ENCODE results near the gene CNKSR2. TPM values are rescaled to one million over a fixed set of nuclear protein-coding genes. Genes with fewer than 3 reads are reported as not detected.

CNKSR2 gene
- total and polyA plus RNA-seq, 10 of the 15 experiments (the other 5 are each of a cell fraction or from before 2014, with no cell fraction given) = 0.02 to 0.69 (median 0.18) TPM; not detected in 4

- WGBS (ENCODE audit: insufficient coverage, insufficient replicate concordance, low lambda C conversion rate, missing lambda C conversion rate) = 15% methylated on average over 1 of the region's 1 CpG
- in situ Hi-C loops (cut with MboI) = no loop called here
- TF ChIP-seq CBX3 (IDR thresholded peaks at IDR 0.05; ENCODE audit: borderline replicate concordance, low read depth) (no peak), NRF1 (conservative IDR thresholded peaks at IDR 0.05; ENCODE audit: low read depth, low read length) (no peak), TCF7 (IDR thresholded peaks at IDR 0.05; ENCODE audit: borderline replicate concordance) (no peak), SREBF1 (IDR thresholded peaks at IDR 0.05; ENCODE audit: low read length) (no peak), SMAD1 (IDR thresholded peaks at IDR 0.05; ENCODE audit: low read depth, partially characterized antibody) (no peak), BCL3 (IDR thresholded peaks at IDR 0.05; ENCODE audit: borderline replicate concordance, insufficient read depth, low read depth, low read length, poor library complexity, severe bottlenecking) (no peak)
- no peak for DNase-seq (ENCODE audit: low read depth, low spot score)
- Histone ChIP-seq H3K27ac (ENCODE audit: control insufficient read depth, insufficient read depth) (no peak overlapping the region), H3K36me3 (ENCODE audit: control insufficient read depth in 2 of 2, insufficient read depth in 2 of 2, low read length in 1 of 2) (no peaks in the 10 kb centered on the region), H4K20me1 (ENCODE audit: control insufficient read depth, insufficient read depth) (no peaks in the 10 kb centered on the region), H3K9me3 (replicated peaks; ENCODE audit: control insufficient read depth, insufficient read depth, low read length) (no peaks in the 10 kb centered on the region), H3K27me3 (replicated peaks in 1 of 2; ENCODE audit: control insufficient read depth in 2 of 2, insufficient read depth in 2 of 2, low read length in 1 of 2) (no peaks in the 10 kb centered on the region), H3K4me2 (ENCODE audit: control insufficient read depth, insufficient read depth) (no peak overlapping the region), H3K9ac (ENCODE audit: control insufficient read depth, insufficient read depth, low read length) (no peak overlapping the region), H3K79me2 (ENCODE audit: control insufficient read depth, insufficient read depth, low read length) (no peaks in the 10 kb centered on the region), H3K4me1 (ENCODE audit: control insufficient read depth, insufficient read depth, low read length) (no peaks in the 10 kb centered on the region), H3K4me3 (no peak overlapping the region), H2AFZ (ENCODE audit: control insufficient read depth, low read depth, low read length) (no peak overlapping the region)
- no peak for FAIRE-seq
- ChIA-PET POLR2A (no interaction called here), CTCF (no interaction called here), RAD21 (ENCODE audit: unreplicated experiment) (no interaction called here), SMC1A (ENCODE audit: uncharacterized antibody, unreplicated experiment) (no interaction called here)
- ATAC-seq = no peak
- intact Hi-C loops (cut with micrococcal nuclease; ENCODE audit: unreplicated experiment) = no loop called here
- no TSS peak for BruUV-seq (replicated peaks)
Measured at GRCh38 chrX:21437036-21437435, 62.8 kb downstream of the CNKSR2 start.

- H3K9me3 ChIP-seq (replicated peaks; ENCODE audit: control insufficient read depth, insufficient read depth, low read length) = no peaks in the 10 kb centered on the region
- 0% methylated on average over 1 of the region's 1 CpG for WGBS (ENCODE audit: insufficient coverage, insufficient replicate concordance, low lambda C conversion rate, missing lambda C conversion rate)
- peak overlapping the region; percentile 42; the same call in 1 of the 2 replicates for H3K4me2 ChIP-seq (ENCODE audit: control insufficient read depth, insufficient read depth)
- H3K9ac ChIP-seq (ENCODE audit: control insufficient read depth, insufficient read depth, low read length) = no peak overlapping the region
- intact Hi-C loops (cut with micrococcal nuclease; ENCODE audit: unreplicated experiment) = no loop called here
- peak; percentile 1 for DNase-seq (ENCODE audit: low read depth, low spot score)
- RAD21 ChIA-PET (ENCODE audit: unreplicated experiment) = no interaction called here
- no peaks in the 10 kb centered on the region for H3K36me3 ChIP-seq (ENCODE audit: control insufficient read depth in 2 of 2, insufficient read depth in 2 of 2, low read length in 1 of 2)
- in situ Hi-C loops (cut with MboI) = no loop called here
- CTCF ChIA-PET = interaction anchor here (1.0 to 1.4 kb wide), 2 partner anchors 42 to 63 kb away, joined by 3 to 6 read pairs; no protein-coding TSS in a partner anchor
- POLR2A ChIA-PET = no interaction called here
- no peak overlapping the region; the same call in 1 of the 2 replicates for H3K27ac ChIP-seq (ENCODE audit: control insufficient read depth, insufficient read depth)
- H4K20me1 ChIP-seq (ENCODE audit: control insufficient read depth, insufficient read depth) = no peaks in the 10 kb centered on the region
- no peak for FAIRE-seq
- no peak overlapping the region for H3K4me3 ChIP-seq
- no peaks in the 10 kb centered on the region for H3K79me2 ChIP-seq (ENCODE audit: control insufficient read depth, insufficient read depth, low read length)
- ATAC-seq = peak; percentile 86
- H2AFZ ChIP-seq (ENCODE audit: control insufficient read depth, low read depth, low read length) = no peak overlapping the region
- TF ChIP-seq TCF12 (IDR thresholded peaks at IDR 0.05; ENCODE audit: low read depth, low read length) (no peak), SPI1 (IDR thresholded peaks at IDR 0.05; ENCODE audit: borderline replicate concordance, insufficient read depth, low read depth, low read length) (peak; percentile 69), HDGF (IDR thresholded peaks at IDR 0.05) (no peak), KDM1A (IDR thresholded peaks at IDR 0.05; ENCODE audit: borderline replicate concordance) (no peak), ZNF622 (IDR thresholded peaks at IDR 0.05) (no peak), ZBTB40 (IDR thresholded peaks at IDR 0.05; ENCODE audit: borderline replicate concordance) (peak; percentile 21; the same call in 1 of the 2 replicates)
- SMC1A ChIA-PET (ENCODE audit: uncharacterized antibody, unreplicated experiment) = interaction anchor here (1.2 to 1.3 kb wide), 2 partner anchors 11 to 19 kb away, joined by 3 to 6 read pairs; no protein-coding TSS in a partner anchor
- no TSS peak for BruUV-seq (replicated peaks)
- H3K4me1 ChIP-seq (ENCODE audit: control insufficient read depth, insufficient read depth, low read length) = no peaks in the 10 kb centered on the region
- H3K27me3 ChIP-seq (replicated peaks in 1 of 2; ENCODE audit: control insufficient read depth in 2 of 2, insufficient read depth in 2 of 2, low read length in 1 of 2) = no peaks in the 10 kb centered on the region
Measured at GRCh38 chrX:21438792-21439191, 64.6 kb downstream of the CNKSR2 start.

Data from GM12878 (cell line).